Keratinocyte (primary cell): Measurements from ENCODE around the gene CKMT2.

ENCODE experiments used
- CTCF ChIP-seq, 3 experiments: IDR thresholded peaks in 1 of 3; conservative IDR thresholded peaks in 1 of 3; optimal IDR thresholded peaks in 1 of 3; 2 replicates in 2 of 3; 3 replicates in 1 of 3; pipeline versions ENCODE3 to v1.5.1; 2011; ENCODE audit warnings: low read length in 3 of 3, mild to moderate bottlenecking in 3 of 3, moderate library complexity in 2 of 3, control low read depth in 1 of 3, inconsistent platforms in 1 of 3; ENCODE audit not compliant: insufficient read depth in 2 of 3; ENCODE audit errors: extremely low read depth in 1 of 3
- EZH2 ChIP-seq: IDR thresholded peaks from one replicate; pipeline ENCODE4 v1.6.1; 2012; ENCODE audit warnings: inconsistent platforms, mild to moderate bottlenecking, low read length, moderate library complexity

DNA sequence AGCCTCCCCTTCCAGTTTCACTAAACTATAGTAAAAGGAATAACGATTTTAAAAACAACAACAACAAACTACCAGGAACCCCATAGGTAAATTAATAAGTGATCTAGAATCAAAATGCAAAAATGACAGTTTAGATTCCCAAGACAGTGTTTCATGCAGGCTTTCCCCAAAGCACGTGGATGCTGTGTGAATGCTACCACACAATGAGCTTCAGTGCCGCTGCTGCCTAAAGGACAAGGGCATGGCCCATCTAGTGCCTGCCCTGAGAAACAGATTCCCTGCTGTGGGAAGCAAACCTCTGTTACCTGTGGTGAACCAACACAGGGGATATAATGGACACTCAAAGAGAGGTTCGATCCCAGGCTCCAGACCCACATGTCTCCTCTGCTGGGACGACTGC lies 23.7 kb upstream of the CKMT2 start:
- TF ChIP-seq EZH2 (no peak), CTCF (optimal IDR thresholded peaks at IDR 0.05 in 1 of 3, IDR thresholded peaks at IDR 0.05 in 1 of 3, conservative IDR thresholded peaks at IDR 0.05 in 1 of 3; ENCODE audit: extremely low read depth in 1 of 3, insufficient read depth in 2 of 3, low read length in 3 of 3) (no peak)
